Activated T-cell treated with anti-CD3 and anti-CD28 coated beads for 4 hours (primary cell): Measurements from ENCODE around the gene VAC14.

Experiments
- DNase-seq: peaks from one replicate; pipeline ENCODE4 v3.0.0-alpha.2; 2020

The VAC14 gene

DNA sequence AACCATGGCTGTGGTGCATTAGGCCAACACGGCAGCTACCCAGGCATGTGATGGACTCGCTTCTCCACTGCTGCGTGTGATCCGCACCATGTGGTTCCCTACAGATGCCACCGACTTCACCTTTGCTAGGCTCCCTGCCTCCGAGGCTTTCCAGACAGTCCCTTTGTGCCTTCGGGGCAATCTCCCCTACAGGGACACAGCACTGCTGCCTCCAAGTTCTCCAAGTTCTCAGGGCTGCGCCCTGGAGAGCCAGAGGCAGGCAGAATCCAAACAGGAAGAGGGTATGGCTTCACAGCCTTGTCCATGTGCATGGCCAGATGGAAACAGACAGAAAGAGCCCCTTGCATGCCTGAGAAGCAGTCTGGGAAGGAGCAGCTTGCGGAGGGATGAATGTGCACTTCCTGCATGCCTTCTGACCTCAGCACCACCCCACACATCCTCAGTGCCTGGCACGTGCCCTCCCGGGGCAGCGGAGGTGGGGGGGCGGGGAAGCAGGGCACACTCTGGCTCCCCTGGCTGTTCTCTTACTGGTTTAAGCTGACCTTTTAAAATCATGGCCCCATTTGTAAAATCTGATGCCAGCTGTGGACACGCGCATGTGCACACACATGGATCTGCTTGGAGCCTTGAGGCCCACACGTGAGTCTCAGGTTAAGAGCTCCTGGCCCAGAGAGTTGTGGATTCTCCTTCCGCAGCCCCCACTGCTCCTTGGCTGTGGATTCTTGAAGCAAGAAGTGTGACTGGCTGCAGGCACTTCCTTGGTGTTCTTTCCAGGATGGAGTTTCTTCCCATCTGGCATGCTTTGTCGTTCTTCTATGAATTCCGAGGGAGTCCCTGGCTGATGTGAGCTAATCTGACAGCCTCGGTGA lies 59.8 kb downstream of the VAC14 start:
- no peak for DNase-seq

DNA sequence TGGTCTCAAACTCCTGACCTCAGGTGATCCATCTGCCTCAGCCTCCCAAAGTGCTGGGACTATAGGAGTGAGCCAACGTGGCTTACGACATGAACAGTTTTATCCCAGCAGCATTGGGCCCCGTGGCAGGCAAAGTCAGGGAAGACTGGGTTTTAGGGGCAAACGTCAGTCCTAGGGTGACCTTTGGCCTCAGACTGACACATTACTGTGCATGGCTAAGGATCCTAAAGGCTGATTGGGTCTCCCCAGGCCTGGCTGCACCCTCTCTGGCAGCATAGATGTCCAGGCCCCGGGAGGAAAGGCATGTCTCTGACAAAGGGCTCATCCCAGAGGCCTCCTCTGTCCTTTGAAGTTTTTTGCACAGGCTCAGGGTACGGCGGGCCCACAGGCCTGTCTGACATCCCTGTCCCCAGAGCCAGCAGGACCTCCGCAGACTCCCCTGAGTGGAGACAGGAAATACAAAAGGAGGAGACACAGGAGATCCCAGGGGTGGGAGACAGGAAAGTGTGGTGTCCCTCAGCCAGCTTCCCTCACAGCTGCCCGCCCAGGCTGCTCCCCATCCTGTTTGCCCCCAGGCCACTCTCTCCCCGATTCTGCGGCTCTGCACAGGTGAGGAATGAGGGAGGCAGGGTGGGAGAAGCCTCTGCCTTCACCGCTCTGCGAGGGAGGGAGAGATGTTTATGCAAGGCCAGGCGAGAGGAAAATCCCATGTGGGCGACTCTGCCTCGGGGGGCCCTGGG lies 60.6 kb downstream of the VAC14 start:
- no peak for DNase-seq

DNA sequence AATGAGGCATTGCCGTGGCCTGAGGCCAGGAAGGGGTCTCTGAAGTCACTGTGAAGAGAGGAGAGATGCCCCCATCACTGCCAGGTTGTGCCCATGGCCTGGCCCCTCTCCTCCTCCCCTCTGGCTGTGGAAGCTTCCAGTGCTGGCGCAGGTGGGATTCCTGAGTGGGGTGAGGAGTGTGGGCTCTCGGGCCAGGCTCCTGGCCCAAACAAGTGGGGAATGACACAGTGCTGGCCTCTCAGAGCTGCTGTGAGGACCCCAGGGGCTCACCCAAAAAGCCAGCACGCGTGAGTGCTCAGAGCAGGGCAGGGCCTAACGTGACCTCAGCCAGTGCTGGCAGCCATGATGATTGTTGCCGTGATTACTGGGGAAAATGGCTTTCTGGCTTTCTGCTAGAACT lies 61.6 kb downstream of the VAC14 start:
- no peak for DNase-seq

DNA sequence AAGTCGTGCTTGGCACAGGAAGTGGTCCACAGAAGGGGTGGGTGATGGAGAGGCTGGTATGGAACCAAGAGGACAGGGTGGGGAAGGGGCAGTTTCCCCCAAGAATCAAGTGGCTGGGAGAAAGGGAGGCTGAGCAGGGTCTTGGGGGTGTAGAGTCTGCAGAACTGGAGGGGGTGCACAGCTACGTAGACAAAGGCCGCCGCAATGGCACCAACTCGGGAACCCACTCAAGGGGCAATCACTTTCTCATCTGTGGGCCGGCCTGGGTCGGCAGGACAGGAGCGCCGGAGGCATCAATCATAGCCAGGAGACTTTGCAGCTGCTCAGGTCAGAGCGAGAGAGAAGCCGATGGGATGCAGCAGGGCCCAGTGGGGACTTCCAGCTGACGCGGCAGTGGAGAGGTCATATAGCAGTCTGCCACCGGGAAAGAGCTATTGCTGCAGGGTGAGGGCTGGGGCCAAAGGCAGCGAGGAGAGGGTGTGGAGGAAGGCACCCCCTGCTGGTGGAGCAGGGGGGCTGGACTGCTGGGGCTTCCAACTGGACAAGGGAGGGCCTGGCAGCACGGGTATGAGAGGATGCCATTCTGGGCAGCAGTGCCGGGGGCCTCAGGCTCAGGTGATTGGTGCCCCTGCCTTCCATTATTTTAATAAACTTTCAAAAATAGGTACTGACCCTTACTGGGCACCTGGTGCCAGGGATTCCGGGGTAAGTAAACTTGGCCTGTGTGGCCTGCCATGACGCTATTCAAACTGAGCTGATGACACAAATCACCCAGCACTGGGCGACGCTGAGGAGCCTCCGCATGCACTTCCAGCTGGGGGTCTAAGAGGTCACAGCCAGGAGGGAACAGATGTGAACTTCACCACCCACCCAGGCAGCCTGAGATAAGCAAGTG lies 62.6 kb downstream of the VAC14 start:
- no peak for DNase-seq

DNA sequence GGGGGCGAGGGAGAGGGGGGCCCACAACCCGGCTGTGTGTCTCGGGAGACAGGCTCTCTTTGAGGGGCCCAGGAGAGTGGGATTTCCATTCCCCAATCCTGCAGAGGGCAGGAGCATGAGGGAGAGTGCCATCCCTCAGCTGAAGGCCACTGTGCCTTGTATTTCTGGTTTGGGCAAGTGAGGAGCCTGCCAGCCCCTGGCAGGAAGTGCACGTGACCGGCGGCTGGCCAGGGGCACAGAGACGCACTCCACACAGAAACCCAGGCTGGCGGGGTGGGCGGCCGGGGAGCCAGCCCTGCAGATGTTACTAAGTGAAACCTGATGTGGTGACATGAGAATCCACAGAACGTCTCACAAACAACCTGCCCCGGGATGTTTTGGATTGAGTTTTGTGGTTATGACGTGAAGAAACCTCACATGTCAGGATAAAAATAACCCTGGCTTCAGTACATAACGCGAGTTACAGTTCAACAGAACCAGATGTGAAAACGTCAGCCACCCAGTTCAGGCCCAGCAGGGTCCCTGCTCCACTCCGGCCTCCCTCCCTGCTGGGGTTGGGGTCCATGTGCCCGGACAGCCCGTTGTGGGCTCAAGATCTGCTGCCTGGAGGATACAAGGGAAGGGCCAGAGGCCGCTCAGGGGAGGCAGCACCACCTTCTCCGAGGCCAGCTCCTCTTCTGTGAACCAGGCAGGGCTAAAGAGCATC lies 63.4 kb downstream of the VAC14 start:
- peak; percentile 17 for DNase-seq

DNA sequence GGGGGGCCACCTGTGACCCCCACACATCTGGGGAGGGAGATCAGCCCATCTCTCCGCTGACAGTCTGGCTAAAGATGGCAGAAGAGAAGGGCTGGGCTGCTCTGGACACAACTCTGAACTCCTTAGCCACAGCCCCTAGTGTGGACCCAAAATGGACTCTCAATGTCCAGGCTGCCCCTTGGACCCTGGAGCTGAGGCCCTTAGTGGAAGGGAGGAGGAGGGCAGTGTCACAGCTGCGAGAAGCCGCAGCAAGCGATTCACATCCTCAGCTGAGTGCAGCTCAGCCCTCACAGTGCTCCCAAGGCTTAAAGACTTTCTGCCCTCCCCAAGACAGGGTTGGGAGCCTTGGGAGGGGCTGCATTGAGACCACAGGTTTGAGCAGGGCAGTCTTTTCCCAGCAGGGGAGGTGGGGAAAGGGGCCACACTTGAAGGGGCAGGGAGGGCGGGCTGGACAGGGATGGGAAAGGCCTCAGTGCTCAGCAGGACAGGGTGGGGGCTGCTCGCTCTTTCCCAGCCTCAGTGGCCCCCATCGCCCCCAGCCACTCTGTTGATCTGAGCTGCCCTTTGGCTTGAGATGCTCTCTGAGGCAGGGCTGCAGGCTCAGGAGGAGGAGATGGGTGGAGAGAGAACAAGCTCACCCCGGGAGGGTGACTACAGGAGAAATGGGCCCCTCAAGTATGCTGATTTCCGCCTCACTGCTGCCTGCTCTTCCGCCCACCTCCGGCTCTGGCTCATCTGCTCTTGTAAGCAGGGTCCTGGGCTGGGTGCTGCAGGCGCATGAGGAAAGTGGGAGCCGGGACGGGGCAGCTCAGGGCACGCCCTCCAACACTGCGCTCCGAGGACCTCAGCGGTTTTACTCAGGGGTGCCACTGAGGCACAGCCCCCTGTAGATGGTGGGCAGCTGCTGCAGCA lies 64.2 kb downstream of the VAC14 start:
- no peak for DNase-seq

DNA sequence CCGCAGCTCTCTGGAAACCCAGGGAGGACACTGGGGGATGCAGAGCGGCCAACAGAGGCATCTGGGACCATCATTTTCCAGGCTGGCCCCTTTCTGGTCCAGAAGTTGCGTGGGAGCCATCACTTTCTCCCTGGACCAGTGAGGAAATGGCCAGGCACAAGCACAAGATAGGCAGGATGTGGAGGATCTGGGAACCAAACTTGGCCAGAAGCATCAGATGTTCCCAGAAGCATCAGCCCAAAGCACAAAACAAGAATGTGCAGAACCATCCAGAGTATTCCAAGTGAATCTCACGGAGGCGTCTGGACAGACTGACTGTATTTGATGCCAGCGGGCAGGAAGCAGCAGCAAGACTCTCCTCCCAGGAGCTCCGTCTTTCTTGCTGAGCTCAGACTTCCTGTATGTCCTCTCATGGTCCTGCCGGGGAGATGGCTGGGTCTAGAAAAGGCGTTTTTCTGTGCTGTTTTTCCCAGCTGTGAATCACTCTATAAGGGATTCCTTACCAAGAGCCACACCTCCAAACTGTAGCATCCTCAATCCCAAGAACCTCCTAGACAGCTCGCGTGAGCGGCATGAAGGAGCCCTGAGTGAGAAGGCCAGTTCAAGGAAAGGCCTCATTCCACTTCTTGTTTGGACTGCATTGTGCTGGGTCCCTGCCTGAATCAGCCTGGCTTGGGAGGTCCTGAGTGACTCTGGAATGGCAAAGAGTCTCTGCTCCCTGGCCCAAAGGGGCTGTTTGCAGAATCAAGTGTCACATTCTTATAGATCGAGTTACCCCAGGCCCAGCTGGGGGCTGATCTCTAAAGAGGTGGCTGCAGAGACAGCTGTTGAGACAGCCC lies 65.6 kb downstream of the VAC14 start:
- no peak for DNase-seq

DNA sequence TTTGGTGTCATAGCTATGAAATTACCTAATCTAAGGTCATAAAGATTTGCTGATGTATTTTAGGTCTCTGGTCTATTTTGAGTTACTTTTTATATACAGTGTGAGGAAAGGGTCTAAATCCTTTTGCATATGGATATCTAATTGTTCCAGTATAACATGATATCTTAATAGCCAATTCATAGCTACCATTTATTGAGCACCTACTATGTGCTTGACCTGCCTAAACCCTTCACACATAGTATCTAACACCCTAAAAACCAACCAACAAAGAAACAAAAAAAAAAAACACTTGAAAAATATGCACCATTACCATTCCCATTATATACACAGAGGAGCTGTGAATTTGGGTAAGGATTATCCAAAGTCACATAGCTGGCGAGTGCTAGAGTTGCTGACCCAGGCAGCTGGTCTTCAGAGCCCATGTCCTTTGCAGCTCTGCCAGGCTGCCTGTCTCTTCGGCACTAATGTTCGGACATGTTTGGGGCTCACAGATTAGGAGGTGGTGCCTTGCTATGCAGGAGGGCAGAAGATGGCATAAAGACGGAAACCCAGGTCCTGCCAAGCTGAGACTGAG lies 66.3 kb downstream of the VAC14 start:
- DNase-seq, result no peak

DNA sequence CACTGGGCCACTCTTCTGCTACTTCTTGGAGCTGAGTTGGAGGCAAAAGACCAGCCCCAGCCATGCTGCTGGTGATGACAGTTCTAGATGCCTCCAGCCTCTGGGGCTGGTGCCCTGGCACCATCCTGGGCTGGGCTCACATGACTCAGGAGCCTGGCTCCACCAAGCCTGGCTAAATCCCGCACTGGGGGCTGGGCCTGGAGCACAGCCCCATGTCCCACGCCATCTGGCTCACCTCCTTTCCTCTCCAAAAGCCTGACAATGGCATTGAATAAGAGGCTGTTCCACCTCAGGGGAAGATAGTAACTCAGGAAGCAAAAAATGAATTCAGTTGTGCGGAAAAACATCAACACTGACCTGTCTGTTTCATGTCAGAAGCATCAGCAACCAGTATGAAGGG lies 70.0 kb downstream of the VAC14 start:
- no peak for DNase-seq

DNA sequence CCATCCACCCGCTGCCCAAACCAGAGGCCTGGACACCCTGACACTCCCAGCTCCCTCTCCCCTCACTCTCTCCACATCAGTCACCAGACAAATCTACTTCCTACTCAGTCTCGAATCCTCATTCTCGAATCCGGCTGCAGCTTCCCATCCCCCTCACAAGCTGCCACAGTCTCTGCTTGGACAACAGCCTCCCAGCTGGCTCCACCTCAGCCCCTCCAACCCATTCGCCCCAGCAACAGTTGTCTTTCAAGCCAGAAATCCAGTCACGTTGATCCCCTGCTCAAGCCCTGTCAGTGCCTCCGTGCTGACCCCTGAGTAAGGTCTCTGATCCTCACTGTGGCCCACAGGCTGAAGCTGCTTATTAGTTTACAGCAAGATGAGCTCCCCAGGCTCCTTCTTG lies 70.9 kb downstream of the VAC14 start:
- DNase-seq, result no peak

DNA sequence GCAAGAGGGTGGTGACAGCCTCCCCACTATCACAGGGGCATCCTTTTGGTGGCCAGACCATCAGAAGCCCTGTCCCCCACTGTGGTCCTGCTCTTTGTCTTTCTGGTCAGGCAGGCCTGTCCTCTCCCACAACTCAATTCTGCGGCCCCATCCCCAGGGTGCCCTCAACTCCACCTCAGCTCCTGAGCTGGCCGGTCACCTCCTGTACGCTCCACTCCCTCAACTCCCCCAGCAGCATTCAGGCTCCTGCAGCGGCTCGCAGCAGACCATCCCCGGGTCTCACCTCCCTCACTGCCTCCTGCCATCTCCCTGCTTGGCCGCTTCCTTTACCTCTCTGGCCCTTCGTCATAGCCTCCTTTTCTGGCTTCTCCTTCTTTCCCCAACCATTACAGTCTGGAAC lies 71.7 kb downstream of the VAC14 start:
- no peak for DNase-seq

DNA sequence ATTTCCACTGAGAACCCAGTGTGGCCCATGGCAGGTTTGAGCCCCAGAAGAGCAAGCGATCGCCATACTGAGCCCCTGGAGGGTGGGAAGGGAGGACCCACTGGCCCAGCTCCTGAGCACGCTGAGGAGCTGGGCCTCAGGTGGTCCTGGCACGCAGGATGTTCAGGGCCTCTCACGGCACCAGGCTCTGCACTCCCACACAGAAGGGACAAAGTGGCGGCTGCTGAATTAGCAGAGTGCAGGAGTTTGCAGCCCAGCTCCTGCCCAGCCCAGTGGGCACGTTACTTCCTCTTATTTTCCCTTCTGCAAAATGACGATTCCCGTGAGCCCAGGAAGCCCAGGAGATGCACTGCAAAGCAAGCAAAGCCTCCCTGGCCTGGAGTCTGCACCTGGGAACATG lies 72.8 kb downstream of the VAC14 start:
- no peak for DNase-seq

DNA sequence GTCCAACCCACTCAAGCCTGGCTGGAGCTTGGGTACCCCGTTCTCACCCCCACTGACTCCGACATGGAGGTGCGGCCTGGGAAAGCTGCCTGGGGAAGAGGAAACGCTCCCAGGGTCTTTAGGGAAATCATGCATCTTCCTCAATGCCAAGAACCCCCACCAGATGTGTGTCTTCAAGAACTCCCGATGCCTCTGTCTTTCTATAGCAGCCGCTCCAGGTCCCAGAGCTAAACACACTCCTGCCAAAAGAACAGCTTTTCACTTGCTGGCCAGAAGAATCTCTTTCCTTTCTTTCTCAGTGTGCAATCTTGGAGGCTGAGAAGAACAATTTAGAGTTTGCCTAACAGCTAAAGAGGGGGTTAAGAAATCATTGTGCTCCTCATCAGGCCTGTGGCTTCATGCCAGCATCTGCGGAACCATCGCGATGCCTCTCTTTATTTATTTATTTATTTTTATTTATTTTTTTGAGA lies 74.0 kb downstream of the VAC14 start:
- no peak for DNase-seq

DNA sequence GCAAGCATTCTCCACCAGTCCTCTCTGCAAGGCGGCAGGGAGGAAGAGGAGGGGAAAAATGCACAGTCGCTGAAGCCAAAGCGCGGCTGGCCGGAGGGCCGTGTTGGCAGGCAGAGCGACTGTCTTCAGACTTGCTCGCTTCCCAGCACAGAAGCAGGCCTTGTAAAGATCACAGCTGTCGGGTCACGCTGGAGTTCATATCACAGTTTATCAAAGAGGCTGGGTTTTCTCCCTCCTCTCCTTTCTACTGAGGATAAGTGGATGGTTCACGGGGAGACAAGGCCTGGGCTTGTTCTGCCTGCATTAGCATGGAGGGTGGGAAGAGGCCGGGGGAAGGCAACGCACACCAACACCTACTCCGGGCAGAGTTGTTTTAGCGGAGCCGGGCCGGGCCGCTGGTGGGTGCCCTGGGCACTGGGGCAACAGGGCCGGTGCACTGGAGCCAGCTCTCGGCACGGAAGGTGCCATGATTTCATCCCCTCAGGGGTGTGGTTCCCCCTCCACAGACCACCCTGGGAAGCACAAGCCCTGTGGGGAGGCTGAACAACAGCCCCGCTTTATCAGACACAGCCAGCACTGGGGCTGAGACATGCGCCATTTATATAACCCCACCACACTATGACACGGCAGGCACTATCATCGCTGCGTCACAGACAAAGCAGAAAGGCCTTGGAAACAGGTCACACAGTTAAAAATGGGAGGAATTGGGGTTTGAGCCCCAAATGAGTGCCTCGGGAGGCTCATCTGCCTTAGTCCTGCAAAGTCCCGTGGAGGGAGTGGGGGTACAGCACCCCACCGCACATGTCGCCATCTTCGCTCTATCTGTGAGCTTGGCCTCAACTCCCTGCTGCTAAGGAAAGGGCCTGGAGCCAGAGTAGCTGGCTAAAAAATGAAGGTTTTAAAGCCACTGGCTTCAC lies 74.8 kb downstream of the VAC14 start:
- DNase-seq, result no peak

DNA sequence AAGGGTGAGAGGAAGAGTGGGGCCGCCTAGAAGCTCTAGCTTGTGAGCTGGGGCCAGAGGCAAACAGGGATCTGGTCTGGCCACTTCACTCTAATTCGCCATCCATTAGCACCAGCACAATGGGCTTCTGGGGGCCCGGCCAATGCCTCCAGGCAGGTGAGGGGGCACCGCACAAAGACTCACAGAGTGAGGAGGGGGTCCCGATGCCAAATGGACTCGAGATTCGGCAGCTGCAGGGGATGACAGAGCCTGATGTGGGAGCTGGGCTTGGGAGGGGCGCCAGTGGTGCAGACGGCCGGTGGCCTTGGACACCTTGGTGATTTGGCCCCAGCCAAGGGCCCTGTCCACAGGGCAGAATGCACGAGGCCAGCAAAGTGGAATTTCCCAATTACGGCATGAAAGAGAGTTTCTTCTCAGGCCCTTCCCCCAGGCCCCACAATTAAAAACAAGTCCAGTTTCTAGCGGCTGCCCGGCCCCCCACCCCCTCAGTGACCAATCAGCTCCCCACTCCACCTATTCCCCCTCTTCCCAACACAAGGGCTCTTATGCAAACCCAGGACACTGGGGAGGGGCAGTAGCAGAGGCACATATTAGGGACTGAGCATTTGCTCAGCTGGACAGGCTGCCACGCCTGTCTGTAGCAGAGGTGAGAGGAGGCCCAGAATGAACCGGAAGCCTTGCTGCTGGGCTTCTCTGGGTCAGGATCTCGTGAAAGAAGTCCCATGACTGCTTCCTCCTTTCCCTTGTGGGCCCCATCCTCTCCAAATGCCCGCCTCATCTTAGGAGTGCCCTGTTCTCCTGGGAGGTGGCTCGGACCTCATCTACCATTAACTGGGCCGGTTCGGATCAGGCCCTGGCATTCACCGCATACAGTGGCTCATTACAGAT lies 75.7 kb downstream of the VAC14 start:
- DNase-seq, result no peak

DNA sequence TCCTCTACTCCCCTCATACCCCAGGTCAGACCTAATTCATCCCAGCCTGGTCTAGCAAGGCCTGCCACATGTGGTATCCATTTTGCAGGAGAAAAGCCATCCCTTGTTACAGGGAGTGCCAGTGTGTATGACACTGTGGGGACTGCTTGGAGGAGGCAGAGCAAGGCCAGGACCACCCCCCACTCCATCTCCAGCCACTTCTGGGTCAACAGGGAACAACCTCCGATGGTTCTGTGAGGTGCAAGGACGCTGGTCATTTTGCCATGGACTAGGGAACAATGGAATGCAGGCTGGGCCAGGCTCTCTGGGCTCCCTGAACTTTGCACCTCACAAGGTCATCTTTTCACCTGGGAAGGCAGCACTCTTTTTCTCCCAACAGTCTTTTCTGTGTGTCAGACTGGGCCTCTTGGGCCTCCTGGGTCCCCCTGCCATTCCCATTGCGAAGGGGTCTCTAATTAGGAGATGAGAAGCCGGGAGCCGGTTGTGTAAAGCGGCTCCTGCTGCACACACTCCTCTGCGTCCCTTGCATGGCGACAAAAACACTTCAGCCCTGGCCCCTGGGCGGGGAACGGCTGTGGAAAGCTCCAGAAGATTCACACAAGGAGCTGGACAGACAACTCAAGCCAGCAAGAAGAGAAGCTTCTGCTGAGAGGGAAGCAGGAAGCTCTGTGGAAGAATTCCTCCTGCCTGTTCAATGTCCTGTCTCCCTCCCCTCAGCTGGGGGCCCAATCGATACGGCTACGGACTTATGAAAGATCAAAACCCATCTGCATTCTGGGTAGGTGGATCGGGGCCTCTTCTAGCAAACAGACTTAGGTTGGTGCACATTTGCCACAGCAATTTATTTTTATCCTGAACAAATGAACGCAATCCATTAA lies 76.6 kb downstream of the VAC14 start:
- DNase-seq, result no peak

DNA sequence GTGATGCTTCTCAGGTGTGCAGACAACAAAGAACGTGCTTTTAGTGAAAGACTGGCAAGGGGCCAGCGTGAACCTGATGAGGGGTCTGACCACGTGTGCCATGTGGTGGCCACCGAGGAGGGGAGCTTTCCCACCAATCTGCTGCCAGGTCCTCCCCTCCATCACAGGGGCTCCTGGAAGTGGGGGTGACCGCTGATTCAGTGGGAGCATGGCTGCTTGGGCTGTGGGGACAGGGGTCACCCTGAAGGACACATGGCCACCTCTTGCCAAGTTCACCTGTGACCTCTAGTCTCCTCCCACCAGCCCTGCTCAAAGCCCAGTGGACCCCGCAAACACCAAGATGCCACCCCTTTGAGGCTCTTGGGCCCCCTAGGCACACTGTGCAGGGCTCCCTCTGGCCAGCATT lies 77.2 kb downstream of the VAC14 start:
- DNase-seq, result no peak
